IMR-90 (cell line): ENCODE results near the gene ADGRV1. TPM values are rescaled to one million over a fixed set of nuclear protein-coding genes. Genes with fewer than 3 reads are reported as not detected.

Source experiments
- ATAC-seq: fragments of 200-7000 bp; cut with Tn5 transposase; 2 replicates; pipeline ENCODE4 v1.9.1; 2020; ENCODE audit warnings: low read depth, mild to moderate bottlenecking, moderate library complexity
- BruUV-seq: library from RNA; stranded (reverse); fragments of 400-500 nt; replicated peaks from 2 replicates; lab custom pipeline; 2021; lab: Mats Ljungman, UMichigan
- CTCF ChIA-PET: fragments of 300-600 bp; formaldehyde crosslinking; extraction: SDS; loops from one replicate; lab custom pipeline; 2021; ENCODE audit warnings: antibody characterized with exemption; lab: Yijun Ruan, JAX
- POLR2A ChIA-PET: fragments of 300-600 bp; sonication (Branson Sonifier 250); formaldehyde crosslinking; loops from one replicate; lab custom pipeline; 2022; ENCODE audit warnings: antibody characterized with exemption; ENCODE audit not compliant: unreplicated experiment; lab: Charles Lee
- DNase-seq: peaks from one replicate; pipeline ENCODE4 v3.0.0; 2013
- H2AFZ ChIP-seq: replicated peaks from 2 replicates; pipeline ENCODE3; 2013; ENCODE audit warnings: low read length, mild to moderate bottlenecking; ENCODE audit not compliant: poor library complexity
- H2AK5ac ChIP-seq: 2 replicates; pipeline ENCODE4 v1.6.1; 2013; ENCODE audit warnings: low read depth, low read length, inconsistent platforms
- H2AK9ac ChIP-seq: replicated peaks from 2 replicates; pipeline ENCODE3; 2013; ENCODE audit warnings: mild to moderate bottlenecking, low read depth, low read length, moderate library complexity; ENCODE audit not compliant: poor library complexity
- H2BK120ac ChIP-seq: 2 replicates; pipeline ENCODE4 v1.6.1; 2013; ENCODE audit warnings: low read depth, low read length, inconsistent platforms
- H2BK15ac ChIP-seq: 3 replicates; pipeline ENCODE4 v1.6.1; 2013; ENCODE audit warnings: low read depth, low read length, inconsistent platforms
- H2BK20ac ChIP-seq: 2 replicates; pipeline ENCODE4 v1.6.1; 2013; ENCODE audit warnings: low read depth, mild to moderate bottlenecking, inconsistent platforms, low read length, moderate library complexity
- H2BK5ac ChIP-seq: 2 replicates; pipeline ENCODE4 v1.6.1; 2013; ENCODE audit warnings: mild to moderate bottlenecking, low read depth, low read length, inconsistent platforms; ENCODE audit not compliant: poor library complexity, severe bottlenecking
- H3K14ac ChIP-seq: replicated peaks from 2 replicates; pipeline ENCODE4 v1.6.1; 2013; ENCODE audit warnings: low read depth, low read length, inconsistent platforms
- H3K18ac ChIP-seq: 2 replicates; pipeline ENCODE4 v1.6.1; 2013; ENCODE audit warnings: low read depth, low read length, control low read depth
- H3K23ac ChIP-seq: 2 replicates; pipeline ENCODE4 v1.6.1; 2013; ENCODE audit warnings: low read depth, low read length, inconsistent platforms
- H3K27ac ChIP-seq: 2 replicates; pipeline ENCODE4 v1.5.1; 2013; ENCODE audit warnings: mild to moderate bottlenecking, control low read depth, low read length; ENCODE audit not compliant: insufficient read depth
- H3K27me3 ChIP-seq: 2 replicates; pipeline ENCODE4 v1.6.1; 2013; ENCODE audit warnings: low read length; ENCODE audit not compliant: control insufficient read depth, insufficient read depth
- H3K36me3 ChIP-seq: 2 replicates; pipeline ENCODE4 v1.6.1; 2013; ENCODE audit warnings: low read length, mixed read lengths; ENCODE audit not compliant: control insufficient read depth, insufficient read depth
- H3K4ac ChIP-seq: 2 replicates; pipeline ENCODE4 v1.6.1; 2013; ENCODE audit warnings: low read depth, low read length, inconsistent platforms
- H3K4me1 ChIP-seq: 2 replicates; pipeline ENCODE4 v1.6.1; 2013; ENCODE audit warnings: low read length, mixed read lengths; ENCODE audit not compliant: control insufficient read depth, insufficient read depth
- H3K4me2 ChIP-seq: 2 replicates; pipeline ENCODE4 v1.6.1; 2013; ENCODE audit warnings: low read depth, mild to moderate bottlenecking, control low read depth, low read length, moderate library complexity
- H3K4me3 ChIP-seq: 2 replicates; pipeline ENCODE4 v1.5.1; 2013; ENCODE audit warnings: low read depth, mild to moderate bottlenecking, control low read depth, low read length, moderate library complexity; ENCODE audit not compliant: insufficient read depth
- H3K56ac ChIP-seq: 2 replicates; pipeline ENCODE4 v1.6.1; 2013; ENCODE audit warnings: low read length, inconsistent platforms; ENCODE audit not compliant: insufficient read depth; ENCODE audit errors: extremely low read depth
- H3K79me1 ChIP-seq, 2 experiments: 2 replicates each; pipeline ENCODE4 v1.6.1; 2013; ENCODE audit warnings: low read length in 2 of 2, inconsistent platforms in 1 of 2, low read depth in 1 of 2
- H3K9ac ChIP-seq: 2 replicates; pipeline ENCODE4 v1.6.1; 2013; ENCODE audit warnings: low read depth, low read length, control low read depth
- H3K9me1 ChIP-seq: 2 replicates; pipeline ENCODE4 v1.6.1; 2013; ENCODE audit warnings: low read length, inconsistent platforms; ENCODE audit not compliant: insufficient read depth
- H3K9me3 ChIP-seq: 2 replicates; pipeline ENCODE4 v1.6.1; 2013; ENCODE audit warnings: low read length; ENCODE audit not compliant: control insufficient read depth, insufficient read depth
- H4K20me1 ChIP-seq: 2 replicates; pipeline ENCODE4 v1.6.1; 2013; ENCODE audit warnings: low read length, inconsistent platforms; ENCODE audit not compliant: insufficient read depth
- H4K5ac ChIP-seq: 2 replicates; pipeline ENCODE4 v1.6.1; 2013; ENCODE audit warnings: mild to moderate bottlenecking, low read depth, low read length, control low read depth
- H4K8ac ChIP-seq, 2 experiments: 2 replicates each; pipeline ENCODE4 v1.6.1; 2013; ENCODE audit warnings: low read depth in 2 of 2, low read length in 2 of 2, control low read depth in 1 of 2, inconsistent platforms in 1 of 2
- H4K91ac ChIP-seq: 2 replicates; pipeline ENCODE4 v1.6.1; 2013; ENCODE audit warnings: low read depth, low read length, inconsistent platforms; ENCODE audit not compliant: insufficient read depth
- CEBPB ChIP-seq: IDR thresholded peaks from 2 replicates; pipeline ENCODE4 v1.6.1; 2012; ENCODE audit warnings: low read depth, low read length, improper control_type of control experiment
- CHD1 ChIP-seq: IDR thresholded peaks from 2 replicates; pipeline ENCODE4 v1.6.1; 2012; ENCODE audit warnings: low read depth, low read length, improper control_type of control experiment
- CTCF ChIP-seq: conservative IDR thresholded peaks from 2 replicates; pipeline ENCODE4 v1.5.1; 2012; ENCODE audit warnings: mild to moderate bottlenecking, low read depth, low read length, improper control_type of control experiment
- ELK1 ChIP-seq: fragments of 150-350 bp; IDR thresholded peaks from 2 replicates; pipeline ENCODE4 v1.6.1; 2016; ENCODE audit warnings: low read depth, mild to moderate bottlenecking, low read length, moderate library complexity, borderline replicate concordance
- FOS ChIP-seq: fragments of 150-350 bp; IDR thresholded peaks from 2 replicates; pipeline ENCODE4 v1.6.1; 2016; ENCODE audit warnings: low read depth, low read length
- MAFK ChIP-seq: IDR thresholded peaks from 2 replicates; pipeline ENCODE4 v1.6.1; 2012; ENCODE audit warnings: low read depth, low read length, improper control_type of control experiment
- MAZ ChIP-seq: IDR thresholded peaks from 2 replicates; pipeline ENCODE4 v1.6.1; 2012; ENCODE audit warnings: low read depth, mild to moderate bottlenecking, low read length, improper control_type of control experiment, moderate library complexity, borderline replicate concordance
- MXI1 ChIP-seq: IDR thresholded peaks from 2 replicates; pipeline ENCODE4 v1.6.1; 2012; ENCODE audit warnings: low read depth, mild to moderate bottlenecking, low read length, moderate library complexity, borderline replicate concordance
- NFE2L2 ChIP-seq: fragments of 150-350 bp; IDR thresholded peaks from 2 replicates; pipeline ENCODE4 v1.6.1; 2016; ENCODE audit warnings: low read depth, mild to moderate bottlenecking, low read length
- POLR2A ChIP-seq: IDR thresholded peaks from 2 replicates; pipeline ENCODE4 v1.6.1; 2012; ENCODE audit warnings: mild to moderate bottlenecking, low read depth, low read length
- RAD21 ChIP-seq: IDR thresholded peaks from 2 replicates; pipeline ENCODE4 v1.6.1; 2012; ENCODE audit warnings: low read length, improper control_type of control experiment
- RCOR1 ChIP-seq: IDR thresholded peaks from 2 replicates; pipeline ENCODE4 v1.6.1; 2012; ENCODE audit warnings: mild to moderate bottlenecking, low read length, improper control_type of control experiment; ENCODE audit not compliant: insufficient replicate concordance
- RFX5 ChIP-seq: IDR thresholded peaks from 2 replicates; pipeline ENCODE4 v1.8.0; 2012; ENCODE audit warnings: low read depth, mild to moderate bottlenecking, low read length, moderate library complexity
- SMC3 ChIP-seq: fragments of 150-350 bp; IDR thresholded peaks from 2 replicates; pipeline ENCODE4 v1.6.1; 2016; ENCODE audit warnings: low read depth, mild to moderate bottlenecking, antibody characterized with exemption, low read length, moderate library complexity
- USF2 ChIP-seq: fragments of 150-350 bp; IDR thresholded peaks from 2 replicates; pipeline ENCODE4 v1.6.1; 2017; ENCODE audit warnings: mild to moderate bottlenecking, antibody characterized with exemption, low read length, low read depth
- WGBS, 2 experiments: methylation state at CpG; one replicate each; pipeline versions ENCODE4 v1.1.5 to v1.1.7; 2013; ENCODE audit warnings: missing lambda C conversion rate in 2 of 2; ENCODE audit not compliant: insufficient read length in 1 of 2; ENCODE audit errors: extremely low coverage in 2 of 2; 5-methylcytosine and 5-hydroxymethylcytosine counted together
- dilution Hi-C: fragments of 300-500 bp; cut with HindIII; formaldehyde crosslinking; loops from one replicate; pipeline ENCODE4 v1.14.3; 2018; ENCODE audit warnings: low sequenced_read_pairs; ENCODE audit not compliant: unreplicated experiment
- in situ Hi-C: fragments of 300-500 bp; cut with MboI; formaldehyde crosslinking; loops from 3 replicates; pipeline ENCODE4 v1.14.3; 2019; ENCODE audit warnings: low sequenced_read_pairs, inconsistent platforms, mixed read lengths
- intact Hi-C: fragments of 100-400 bp; cut with micrococcal nuclease; formaldehyde crosslinking; loops from 2 replicates; pipeline ENCODE4 v1.10.0; 2022
- polyA plus RNA-seq, 3 experiments: library from polyadenylated mRNA; depleted of rRNA; stranded (reverse); fragments of >200 nt; gene quantifications; 2 replicates each; pipeline ENCODE4 v1.2.3, GENCODE V29; 2012; ENCODE audit warnings: low replicate concordance in 1 of 3
- total RNA-seq: library from RNA; depleted of rRNA; stranded (reverse); fragments of >200 nt; gene quantifications from 2 replicates; pipeline ENCODE4 v1.2.3, GENCODE V29; 2012

Gene ADGRV1
- total and polyA plus RNA-seq, 2 of the 4 experiments (the other 2 are of a cell fraction) = under 0.01 TPM; not detected in 1

GRCh38 chr5:90845723-90846554 is 287.3 kb downstream of the ADGRV1 start:
- no peak overlapping the region for H3K4me2 ChIP-seq
- CTCF ChIA-PET = no interaction called here
- no peak overlapping the region for H3K9ac ChIP-seq
- H2BK120ac ChIP-seq = no peak overlapping the region
- in situ Hi-C loops (no loop called here), intact Hi-C loops (no loop called here), dilution Hi-C loops (no loop called here)
- H3K79me1 ChIP-seq = no peaks in the 10 kb centered on the region
- H2BK20ac ChIP-seq = no peak overlapping the region
- no peak overlapping the region for H3K27ac ChIP-seq
- no peak overlapping the region for H3K4ac ChIP-seq
- no peak overlapping the region for H2BK5ac ChIP-seq
- POLR2A ChIA-PET = no interaction called here
- DNase-seq (no peak), ATAC-seq (no peak)
- H3K27me3 ChIP-seq = no peaks in the 10 kb centered on the region
- H3K23ac ChIP-seq = no peak overlapping the region
- H3K9me3 ChIP-seq = no peaks in the 10 kb centered on the region
- no peaks in the 10 kb centered on the region for H3K4me1 ChIP-seq
- H4K5ac ChIP-seq = no peak overlapping the region
- no peaks in the 10 kb centered on the region for H3K36me3 ChIP-seq
- H2BK15ac ChIP-seq = no peak overlapping the region
- no peak overlapping the region for H3K14ac ChIP-seq
- no peak overlapping the region for H2AFZ ChIP-seq
- no peak overlapping the region for H2AK5ac ChIP-seq
- H4K20me1 ChIP-seq = no peaks in the 10 kb centered on the region
- H2AK9ac ChIP-seq = no peak overlapping the region
- BruUV-seq = no TSS peak
- no peak overlapping the region for H3K4me3 ChIP-seq
- H4K8ac ChIP-seq = no peak overlapping the region
- H3K9me1 ChIP-seq = no peaks in the 10 kb centered on the region
- WGBS, 2 experiments = 100% methylated on average over 1 of the region's 7 CpGs; no CpG with 5 or more reads in 1 of the 2 experiments
- H4K91ac ChIP-seq = no peak overlapping the region
- H3K56ac ChIP-seq = no peak overlapping the region
- no peak overlapping the region for H3K18ac ChIP-seq
- TF ChIP-seq CHD1 (no peak), CTCF (no peak), USF2 (no peak), ELK1 (no peak), MAFK (no peak), NFE2L2 (no peak), MXI1 (no peak), CEBPB (no peak), RAD21 (no peak), RFX5 (no peak), SMC3 (no peak), MAZ (no peak), FOS (no peak), RCOR1 (no peak), POLR2A (no peak)
